H1 (cell line): ENCODE measurements around the gene MPND. TPM values are rescaled to one million over a fixed set of nuclear protein-coding genes. Genes with fewer than 3 reads are reported as not detected.
A peak's percentile ranks its signal among the peaks of the same experiment; 100 is the strongest.

Experiments used
- CTCF ChIA-PET: fragments of 300-600 bp; sonication (Branson Sonifier 250); formaldehyde crosslinking; loops from one replicate; lab custom pipeline; 2021; ENCODE audit not compliant: partially characterized antibody; lab: Charles Lee
- POLR2A ChIA-PET: fragments of 300-600 bp; sonication (Branson Sonifier 250); formaldehyde crosslinking; loops from one replicate; lab custom pipeline; 2021; ENCODE audit warnings: inconsistent platforms; ENCODE audit not compliant: partially characterized antibody; lab: Charles Lee
- DNase-seq, 2 experiments: peaks; one replicate each; pipeline versions ENCODE4 v3.0.0 to v3.0.0-alpha.2; 2010 to 2022; ENCODE audit warnings: low spot score in 2 of 2, low read depth in 1 of 2, mixed read lengths in 1 of 2
- FAIRE-seq: peaks from 2 replicates; lab custom pipeline; 2011; peaks lifted over from hg19 to GRCh38; lab: Jason Lieb, UNC
- H2AFZ ChIP-seq: 2 replicates; pipeline ENCODE4 v1.8.1; 2012; ENCODE audit warnings: low read length, inconsistent platforms
- H2AK5ac ChIP-seq: 2 replicates; pipeline ENCODE4 v1.6.1; 2013; ENCODE audit warnings: low read depth, low read length
- H2BK120ac ChIP-seq: replicated peaks from 2 replicates; pipeline ENCODE3; 2013; ENCODE audit warnings: low read depth, low read length, inconsistent platforms
- H2BK12ac ChIP-seq: 2 replicates; pipeline ENCODE4 v1.6.1; 2013; ENCODE audit warnings: low read depth, low read length
- H2BK15ac ChIP-seq: 2 replicates; pipeline ENCODE4 v1.6.1; 2013; ENCODE audit warnings: low read length
- H2BK20ac ChIP-seq: 2 replicates; pipeline ENCODE4 v1.6.1; 2013; ENCODE audit warnings: low read length
- H2BK5ac ChIP-seq: 2 replicates; pipeline ENCODE4 v1.6.1; 2013; ENCODE audit warnings: low read depth, low read length
- H3K14ac ChIP-seq: 2 replicates; pipeline ENCODE4 v1.6.1; 2013; ENCODE audit warnings: inconsistent platforms; ENCODE audit not compliant: insufficient read length
- H3K18ac ChIP-seq: 2 replicates; pipeline ENCODE4 v1.6.1; 2013; ENCODE audit warnings: low read length; ENCODE audit errors: extremely low read depth
- H3K23ac ChIP-seq: 2 replicates; pipeline ENCODE4 v1.6.1; 2013; ENCODE audit warnings: inconsistent platforms; ENCODE audit not compliant: insufficient read length
- H3K23me2 ChIP-seq: 2 replicates; pipeline ENCODE4 v1.6.1; 2013; ENCODE audit warnings: low read depth, low read length
- H3K27ac ChIP-seq: 2 replicates; pipeline ENCODE4 v1.6.1; 2011; ENCODE audit warnings: low read depth, low read length, inconsistent platforms
- H3K27me3 ChIP-seq, 4 experiments: replicated peaks in 1 of 4; 1 replicate in 1 of 4; 2 replicates in 3 of 4; pipeline versions ENCODE4 v1.6.1 to v1.8.1; 2011 to 2013; ENCODE audit warnings: low read length in 3 of 4, mild to moderate bottlenecking in 3 of 4, inconsistent platforms in 2 of 4, mixed read lengths in 2 of 4, moderate library complexity in 1 of 4; ENCODE audit not compliant: control insufficient read depth in 3 of 4, insufficient read depth in 3 of 4; ENCODE audit errors: extremely low read depth in 1 of 4
- H3K36me3 ChIP-seq, 4 experiments: 2 replicates each; pipeline versions ENCODE4 v1.6.1 to v1.8.1; 2011 to 2013; ENCODE audit warnings: mild to moderate bottlenecking in 4 of 4, low read length in 3 of 4, moderate library complexity in 2 of 4, control low read depth in 1 of 4, inconsistent platforms in 1 of 4; ENCODE audit not compliant: insufficient read depth in 4 of 4, control insufficient read depth in 2 of 4
- H3K4ac ChIP-seq: replicated peaks from 2 replicates; pipeline ENCODE3; 2013; ENCODE audit warnings: low read length, low read depth, mixed read lengths, inconsistent platforms; ENCODE audit not compliant: insufficient read length
- H3K4me1 ChIP-seq, 4 experiments: replicated peaks in 1 of 4; 1 replicate in 1 of 4; 2 replicates in 3 of 4; pipeline versions ENCODE4 v1.6.1 to v1.8.1; 2011 to 2013; ENCODE audit warnings: low read length in 3 of 4, inconsistent platforms in 2 of 4, mixed read lengths in 1 of 4; ENCODE audit not compliant: insufficient read depth in 4 of 4, control insufficient read depth in 3 of 4
- H3K4me2 ChIP-seq, 2 experiments: 2 replicates each; pipeline versions ENCODE4 v1.6.1 to v1.8.1; 2011 to 2013; ENCODE audit warnings: low read depth in 2 of 2, low read length in 2 of 2, control low read depth in 1 of 2, inconsistent platforms in 1 of 2, mild to moderate bottlenecking in 1 of 2; ENCODE audit not compliant: insufficient read depth in 1 of 2
- H3K4me3 ChIP-seq, 4 experiments: fragments of 200-600, 300-600 bp in 1 of 4; sonication (generic), shearing (Covaris generic), sonication (Bioruptor Twin) in 1 of 4; 2 replicates each; pipeline versions ENCODE4 v1.5.1 to v1.8.1; 2011 to 2016; ENCODE audit warnings: low read length in 4 of 4, low read depth in 3 of 4, control low read depth in 2 of 4, inconsistent platforms in 2 of 4, mild to moderate bottlenecking in 2 of 4, mixed read lengths in 1 of 4, moderate library complexity in 1 of 4; ENCODE audit not compliant: insufficient read depth in 2 of 4; ENCODE audit errors: extremely low read depth in 1 of 4
- H3K56ac ChIP-seq: replicated peaks from 2 replicates; pipeline ENCODE3; 2013; ENCODE audit warnings: low read depth, mild to moderate bottlenecking, mixed read lengths, low read length, inconsistent platforms; ENCODE audit not compliant: insufficient read length
- H3K79me1 ChIP-seq: 2 replicates; pipeline ENCODE4 v1.6.1; 2013; ENCODE audit warnings: low read depth, low read length, control low read depth
- H3K79me2 ChIP-seq, 2 experiments: 2 replicates each; pipeline versions ENCODE4 v1.6.1 to v1.8.1; 2012 to 2013; ENCODE audit warnings: low read length in 2 of 2, mild to moderate bottlenecking in 2 of 2, inconsistent platforms in 1 of 2; ENCODE audit not compliant: insufficient read depth in 2 of 2, control insufficient read depth in 1 of 2
- H3K9ac ChIP-seq, 4 experiments: replicated peaks in 1 of 4; 1 replicate in 1 of 4; 2 replicates in 3 of 4; pipeline versions ENCODE4 v1.6.1 to v1.8.1; 2011 to 2013; ENCODE audit warnings: low read depth in 3 of 4, low read length in 3 of 4, control low read depth in 2 of 4, mild to moderate bottlenecking in 2 of 4, moderate library complexity in 2 of 4, inconsistent platforms in 1 of 4; ENCODE audit errors: extremely low read depth in 1 of 4
- H3K9me3 ChIP-seq, 2 experiments: 2 replicates each; pipeline versions ENCODE4 v1.6.1 to v1.8.1; 2012 to 2013; ENCODE audit warnings: mild to moderate bottlenecking in 2 of 2, moderate library complexity in 2 of 2, control low read depth in 1 of 2, inconsistent platforms in 1 of 2, low read depth in 1 of 2, low read length in 1 of 2, mixed read lengths in 1 of 2; ENCODE audit not compliant: insufficient read depth in 2 of 2
- H4K20me1 ChIP-seq, 2 experiments: replicated peaks in 1 of 2; 2 replicates each; pipeline versions ENCODE3 to v1.8.1; 2011 to 2013; ENCODE audit warnings: inconsistent platforms in 2 of 2, low read length in 2 of 2, mild to moderate bottlenecking in 1 of 2; ENCODE audit not compliant: insufficient read depth in 2 of 2, control insufficient read depth in 1 of 2
- H4K5ac ChIP-seq: 2 replicates; pipeline ENCODE4 v1.6.1; 2013; ENCODE audit warnings: low read length, low read depth, mixed read lengths, inconsistent platforms; ENCODE audit not compliant: insufficient read length
- H4K8ac ChIP-seq: 2 replicates; pipeline ENCODE4 v1.8.0; 2013; ENCODE audit warnings: mild to moderate bottlenecking, moderate library complexity, low read length, inconsistent platforms; ENCODE audit not compliant: insufficient read depth; ENCODE audit errors: extremely low read depth
- H4K91ac ChIP-seq: replicated peaks from 2 replicates; pipeline ENCODE3; 2013; ENCODE audit warnings: low read length, mixed read lengths, inconsistent platforms; ENCODE audit not compliant: insufficient read length
- POLR2A ChIP-seq, 2 experiments: IDR thresholded peaks; 1 replicate in 1 of 2; 2 replicates in 1 of 2; pipeline ENCODE4 v1.6.1; 2011; ENCODE audit warnings: low read depth in 2 of 2, low read length in 2 of 2, mild to moderate bottlenecking in 2 of 2; ENCODE audit errors: control extremely low read depth in 1 of 2
- POLR2AphosphoS5 ChIP-seq: IDR thresholded peaks from 2 replicates; pipeline ENCODE4 v1.6.1; 2011; ENCODE audit warnings: low read depth, low read length
- RNF2 ChIP-seq: fragments of 200-900, 300-1000 bp; sonication (generic); IDR thresholded peaks from 2 replicates; pipeline ENCODE4 v1.7.1; 2016; ENCODE audit warnings: borderline replicate concordance, low read depth, mild to moderate bottlenecking, antibody characterized with exemption, low read length; ENCODE audit not compliant: poor library complexity, severe bottlenecking; ENCODE audit errors: missing control alignments
- SIN3A ChIP-seq, 2 experiments: IDR thresholded peaks in 1 of 2; conservative IDR thresholded peaks in 1 of 2; 2 replicates each; pipeline ENCODE4 v1.6.1; 2011 to 2012; ENCODE audit warnings: low read length in 2 of 2, improper control_type of control experiment in 1 of 2, low read depth in 1 of 2, mild to moderate bottlenecking in 1 of 2
- SP1 ChIP-seq: IDR thresholded peaks from 2 replicates; pipeline ENCODE4 v1.6.1; 2011; ENCODE audit warnings: low read depth, low read length
- TAF1 ChIP-seq: IDR thresholded peaks from 2 replicates; pipeline ENCODE4 v1.6.1; 2011; ENCODE audit warnings: mild to moderate bottlenecking, low read depth, low read length
- WGBS, 2 experiments: shearing (Covaris generic) in 1 of 2; methylation state at CpG; one replicate each; pipeline versions ENCODE4 v1.1.6 to v1.1.7; 2013 to 2015; ENCODE audit warnings: low lambda C conversion rate in 2 of 2, mixed read lengths in 2 of 2, inconsistent platforms in 1 of 2, low coverage in 1 of 2, missing lambda C conversion rate in 1 of 2; ENCODE audit not compliant: insufficient replicate concordance in 2 of 2, insufficient coverage in 1 of 2, insufficient read length in 1 of 2; ENCODE audit errors: extremely low coverage in 1 of 2, missing lambda C conversion rate in 1 of 2; 5-methylcytosine and 5-hydroxymethylcytosine counted together
- polyA plus RNA-seq, 7 experiments: library from polyadenylated mRNA; depleted of rRNA in 3 of 7; stranded (reverse) in 5 of 7; unstranded in 2 of 7; fragments of >200 nt in 5 of 7; fragments of 200-250 nt in 2 of 7; gene quantifications; 1 replicate in 5 of 7; 2 replicates in 1 of 7; 4 replicates in 1 of 7; pipeline versions ENCODE4 v1.2.1 to v1.2.3, GENCODE V29; 2011 to 2013; ENCODE audit warnings: missing spikeins in 2 of 7, mixed read lengths in 2 of 7
- total RNA-seq: library from RNA; stranded (reverse); fragmentation: NEBNext Ultra II Directional; extraction: Animal tissue kit (Norgen Biotek cat#: 25700); gene quantifications from 2 replicates; pipeline ENCODE4 v1.2.1, GENCODE V29; 2021
- TF ChIP-seq, protein P1 (sequence below): IDR thresholded peaks from 2 replicates; pipeline ENCODE4 v1.6.1; 2012; ENCODE audit warnings: inconsistent platforms

MPND gene
- total and polyA plus RNA-seq, 2 of the 8 experiments (the other 6 are each of a cell fraction or from before 2014, with no cell fraction given), result 22.9 to 27.7 TPM

DNA sequence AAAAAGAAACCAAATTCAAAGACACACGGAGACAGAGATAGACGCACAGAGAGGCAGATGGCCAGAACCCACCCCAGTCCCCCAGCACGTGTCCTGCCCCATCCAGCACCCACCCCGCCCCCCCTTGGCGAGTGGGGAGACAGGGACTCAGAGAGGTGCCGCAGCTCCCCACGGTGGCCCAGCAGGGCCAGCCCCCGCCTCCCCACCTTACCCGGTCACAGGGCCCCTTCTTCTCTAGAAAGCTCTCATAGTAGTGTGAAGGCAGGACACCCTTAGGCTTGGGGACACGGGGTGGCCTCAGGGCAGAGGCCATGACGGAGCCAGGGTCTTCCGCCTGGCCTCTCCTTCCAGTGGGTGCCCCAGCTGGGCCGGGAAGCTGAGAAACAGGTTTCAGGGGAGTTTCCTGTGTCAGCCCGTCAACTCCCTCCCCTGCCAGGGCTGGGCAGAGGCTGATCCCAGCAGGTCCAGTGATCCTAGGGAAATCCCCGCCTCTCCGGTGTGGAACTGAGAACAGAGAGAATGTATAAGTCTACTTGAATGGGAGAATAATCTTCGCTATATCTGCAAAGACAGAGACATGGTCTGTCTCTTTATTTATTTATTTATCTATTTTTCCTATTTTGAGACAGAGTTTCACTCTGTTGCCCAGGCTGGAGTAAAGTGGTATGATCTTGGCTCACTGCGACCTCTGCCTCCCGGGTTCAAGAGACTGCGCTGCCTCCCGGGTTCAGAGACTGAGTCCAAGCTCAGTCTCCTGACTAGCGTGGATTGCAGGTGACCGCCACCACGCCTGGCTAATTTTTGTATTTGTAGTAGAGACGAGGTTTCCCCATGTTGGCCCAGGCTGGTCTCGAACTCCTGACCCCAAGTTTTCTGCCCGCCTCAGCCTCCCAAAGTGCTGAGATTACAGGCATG lies 4.7 kb upstream of the MPND start, which contains the start of gene STAP2:
Gene STAP2 (minus strand): TSS at position 387 of the 915 bp plus-strand sequence. CDS start 74 bp downstream, at position 313.
- Histone ChIP-seq H4K5ac (no peak within 1 kb of the TSS), H3K27me3 (no peaks in the 10 kb centered on the region), H4K91ac (no peak within 1 kb of the TSS), H3K9me3 (no peaks in the 10 kb centered on the region), H3K79me1 (no peaks in the 10 kb centered on the region), H3K14ac (no peak within 1 kb of the TSS), H3K4me2 (peak within 1 kb of the TSS; percentile 73 to 74), H2BK20ac (0 out of 2 replicates have a peak within 1 kb of the TSS, but pooled peaks have one; percentile 7), H2AFZ (no peak within 1 kb of the TSS), H3K23me2 (peaks cover 30% of the 10 kb centered on the region), H2AK5ac (no peak within 1 kb of the TSS), H3K56ac (no peak within 1 kb of the TSS), H3K9ac (peak within 1 kb of the TSS in 3 of 4 experiments; percentile 17 to 68 (median 25); a peak in 5 of 7 replicates), H2BK120ac (no peak within 1 kb of the TSS), H3K4ac (no peak within 1 kb of the TSS), H2BK15ac (peak within 1 kb of the TSS; percentile 90; the same call in 1 of the 2 replicates), H3K36me3 (peaks cover 0 to 3% (median 0%) of the 10 kb centered on the region in 4 experiments; a peak in 2 of 8 replicates), H3K23ac (no peak within 1 kb of the TSS), H2BK5ac (no peak within 1 kb of the TSS; the same call in 1 of the 2 replicates), H3K4me3 (peak within 1 kb of the TSS; percentile 20 to 52 (median 30); a peak in 6 of 8 replicates), H3K4me1 (peaks cover 0 to 12% (median 5%) of the 10 kb centered on the region in 4 experiments; a peak in 4 of 7 replicates), H4K20me1 (peaks cover 0 to 10% of the 10 kb centered on the region in 2 experiments), H3K27ac (no peak within 1 kb of the TSS), H3K79me2 (no peaks in the 10 kb centered on the region), H4K8ac (no peak within 1 kb of the TSS; the same call in 1 of the 2 replicates), H3K18ac (peak within 1 kb of the TSS; percentile 62), H2BK12ac (peak within 1 kb of the TSS; percentile 77; the same call in 1 of the 2 replicates)
- 60% methylated on average over 21 of the region's 27 CpGs; no CpG with 5 or more reads in 1 of the 2 experiments for WGBS, 2 experiments
- FAIRE-seq, result no peak
- ChIA-PET POLR2A (interaction anchor here (0.6 to 2.2 kb wide), 11 partner anchors 9 to 307 kb away, joined by 3 to 9 read pairs (median 3); partner anchors contain the start of gene SH3GL1), CTCF (interaction anchor here (0.6 to 20.4 kb wide), 8 partner anchors 14 to 462 kb away, joined by 3 to 311 read pairs (median 3); partner anchors contain the start of gene SHD)
- peak in 1 of 2 experiments; percentile 66 for DNase-seq
- TF ChIP-seq RNF2 (no peak), POLR2AphosphoS5 (no peak), SIN3A (conservative IDR thresholded peaks at IDR 0.05 in 1 of 2, IDR thresholded peaks at IDR 0.05 in 1 of 2; ENCODE audit: low read depth in 1 of 2, low read length in 2 of 2) (0 out of 4 replicates have a peak, but pooled peaks of 1 of the 2 experiments have one; percentile 8), SP1 (peak; percentile 52), POLR2A (IDR thresholded peaks at IDR 0.05; ENCODE audit: control extremely low read depth in 1 of 2, low read depth in 2 of 2, low read length in 2 of 2) (peak in 1 of 2 experiments; percentile 55; a peak in 1 of 3 replicates), TAF1 (0 out of 2 replicates have a peak, but pooled peaks have one; percentile 10)
- TF ChIP-seq, protein P1, sequence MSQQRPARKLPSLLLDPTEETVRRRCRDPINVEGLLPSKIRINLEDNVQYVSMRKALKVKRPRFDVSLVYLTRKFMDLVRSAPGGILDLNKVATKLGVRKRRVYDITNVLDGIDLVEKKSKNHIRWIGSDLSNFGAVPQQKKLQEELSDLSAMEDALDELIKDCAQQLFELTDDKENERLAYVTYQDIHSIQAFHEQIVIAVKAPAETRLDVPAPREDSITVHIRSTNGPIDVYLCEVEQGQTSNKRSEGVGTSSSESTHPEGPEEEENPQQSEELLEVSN, result no peak
